Pancreas (tissue), 10 donors: ENCODE measurements around the gene CSE1L. TPM values are rescaled to one million over a fixed set of nuclear protein-coding genes. Genes with fewer than 3 reads are reported as not detected.
A peak's percentile ranks its signal among the peaks of the same experiment; 100 is the strongest.

Experiments
- ATAC-seq, 4 donors: fragments of 200-7000 bp; cut with Tn5 transposase; one replicate each; pipeline versions ENCODE4 v1.8.0 to v1.9.1; 2020; ENCODE audit warnings: mild to moderate bottlenecking in 4 of 4, moderate library complexity in 4 of 4
- DNase-seq, 6 donors: peaks; one replicate each; pipeline ENCODE4 v3.0.0-alpha.2; 2020
- FAIRE-seq: peaks from 2 replicates; lab custom pipeline; 2012; peaks lifted over from hg19 to GRCh38; lab: Jason Lieb, UNC
- H3K27ac ChIP-seq, 4 donors: fragments of 200-600 bp; sonication (generic); 1 replicate in 3 of 4; 2 replicates in 1 of 4; pipeline versions ENCODE4 v1.5.0 to v1.8.0; 2020
- H3K27me3 ChIP-seq, 4 donors: fragments of 200-600 bp; one replicate each; pipeline ENCODE4 v1.8.0; 2021
- H3K36me3 ChIP-seq, 3 donors: fragments of 200-600 bp; sonication (generic) in 1 of 3; one replicate each; pipeline versions ENCODE4 v1.5.0 to v1.8.0; 2020 to 2021
- H3K4me1 ChIP-seq, 3 donors: fragments of 200-600 bp; one replicate each; pipeline ENCODE4 v1.8.0; 2021
- H3K4me3 ChIP-seq, 4 donors: fragments of 200-600 bp; sonication (generic) in 2 of 4; one replicate each; pipeline versions ENCODE4 v1.5.0 to v1.8.0; 2020 to 2021
- H3K9me3 ChIP-seq, 4 donors: fragments of 200-600 bp; one replicate each; pipeline ENCODE4 v1.8.0; 2021
- CTCF ChIP-seq, 4 donors: fragments of 200-600 bp; sonication (generic) in 3 of 4; IDR thresholded peaks; one replicate each; pipeline versions ENCODE4 v1.5.0 to v1.8.0; 2021; ENCODE audit warnings: antibody characterized with exemption in 4 of 4
- WGBS, 2 donors: extraction: QIAGEN DNeasy Blood & Tissue Kit; methylation state at CpG; one replicate each; pipeline ENCODE4 v1.1.7; 2013; 5-methylcytosine and 5-hydroxymethylcytosine counted together
- intact Hi-C, 3 donors: fragments of 100-400 bp; cut with DNase I; formaldehyde crosslinking; loops; one replicate each; pipeline versions ENCODE4 v1.11.1 to v1.14.2; 2022
- polyA plus RNA-seq, 2 donors: library from polyadenylated mRNA; stranded (reverse); fragments of 200-250 nt; gene quantifications; one replicate each; pipeline ENCODE4 v1.2.3, GENCODE V29; 2013
- total RNA-seq, 6 donors: library from RNA; stranded (reverse); fragmentation: NEBNext Ultra II Directional in 4 of 6; extraction: Animal tissue kit (Norgen Biotek cat#: 25700) in 4 of 6; gene quantifications; one replicate each; pipeline versions ENCODE4 v1.2.1 to v1.2.4, GENCODE V29; 2021 to 2023
- donor health status: healthy with polysubstance abuse.
- donor health status: DM: no; HTN: no; CAD: no; lungs with moderate emphysema.
- donor health status: DM: no; HTN: no; CAD: no.
- donor health status: control.
- donor health status: control.
- donor health status: Bipolar disorder and iron deficiency.
- donor health status: DM: yes; HTN: yes; CAD: no.
- donor health status: DM: no; HTN: no; CAD: no.
- donor health status: DM: no; HTN: no; CAD: no.
- donor health status: DM: yes; HTN: yes; CAD: no.

CSE1L gene
- total and polyA plus RNA-seq, 8 donors, result 10.4 to 23.6 (median 17.7) TPM

GRCh38 chr20:49118307-49118706 is 72.2 kb downstream of the CSE1L start:
- intact Hi-C loops, result no loop called here
- ATAC-seq, result no peak
- TF ChIP-seq CTCF (IDR thresholded peaks at IDR 0.05), result no peak
- Histone ChIP-seq H3K4me3 (no peak overlapping the region), H3K9me3 (no peaks in the 10 kb centered on the region), H3K27ac (no peak overlapping the region), H3K27me3 (no peaks in the 10 kb centered on the region), H3K36me3 (peaks cover 16 to 75% (median 54%) of the 10 kb centered on the region in 3 donors), H3K4me1 (no peaks in the 10 kb centered on the region)
- WGBS, 2 donors, result 70 to 74% methylated on average over 3 of the region's 3 CpGs
- FAIRE-seq, result no peak
- no peak for DNase-seq

GRCh38 chr20:49119988-49120387 is 73.9 kb downstream of the CSE1L start:
- no peak for ATAC-seq
- no peak overlapping the region for H3K27ac ChIP-seq
- FAIRE-seq, result no peak

GRCh38 chr20:49122920-49123319 is 76.8 kb downstream of the CSE1L start:
- no peaks in the 10 kb centered on the region for H3K4me1 ChIP-seq
- no peak for DNase-seq
- ATAC-seq, result no peak
- no peak overlapping the region for H3K4me3 ChIP-seq
- peaks cover 9 to 41% (median 18%) of the 10 kb centered on the region in 3 donors for H3K36me3 ChIP-seq
- H3K9me3 ChIP-seq, result no peaks in the 10 kb centered on the region
- TF ChIP-seq CTCF (IDR thresholded peaks at IDR 0.05), result no peak
- no peak overlapping the region for H3K27ac ChIP-seq
- intact Hi-C loops, result no loop called here
- WGBS, 2 donors, result 89 to 94% methylated on average over 13 of the region's 13 CpGs
- H3K27me3 ChIP-seq, result no peaks in the 10 kb centered on the region
- FAIRE-seq, result no peak

More at GRCh38 chr20:49119988-49120387, 73.9 kb downstream of the CSE1L start:
- no peak overlapping the region for H3K4me3 ChIP-seq
- no peak for DNase-seq
- no peaks in the 10 kb centered on the region for H3K27me3 ChIP-seq
- intact Hi-C loops, result no loop called here
- no peak for TF ChIP-seq CTCF (IDR thresholded peaks at IDR 0.05)
- H3K4me1 ChIP-seq, result no peaks in the 10 kb centered on the region
- 83 to 86% methylated on average over 7 of the region's 7 CpGs for WGBS, 2 donors
- H3K9me3 ChIP-seq, result no peaks in the 10 kb centered on the region
- H3K36me3 ChIP-seq, result peaks cover 18 to 70% (median 43%) of the 10 kb centered on the region in 3 donors

- Histone ChIP-seq H3K36me3 (peaks cover 6 to 32% (median 8%) of the 10 kb centered on the region in 3 donors), H3K27ac (no peak overlapping the region), H3K9me3 (no peaks in the 10 kb centered on the region), H3K4me3 (no peak overlapping the region), H3K4me1 (no peaks in the 10 kb centered on the region), H3K27me3 (no peaks in the 10 kb centered on the region)
- 96% methylated on average over 10 of the region's 10 CpGs for WGBS, 2 donors
- ATAC-seq, result no peak
- TF ChIP-seq CTCF (IDR thresholded peaks at IDR 0.05), result no peak
- intact Hi-C loops, result no loop called here
- no peak for FAIRE-seq
- no peak for DNase-seq
Measured at GRCh38 chr20:49123982-49124381, 77.9 kb downstream of the CSE1L start.

- Histone ChIP-seq H3K9me3 (no peaks in the 10 kb centered on the region), H3K4me1 (peaks cover 5 to 12% (median 8%) of the 10 kb centered on the region in 3 donors), H3K4me3 (no peak overlapping the region), H3K27me3 (no peaks in the 10 kb centered on the region), H3K36me3 (peaks cover 0 to 18% (median 10%) of the 10 kb centered on the region in 3 donors), H3K27ac (no peak overlapping the region)
- peak; percentile 10 to 44 (median 32) for TF ChIP-seq CTCF (IDR thresholded peaks at IDR 0.05)
- ATAC-seq (peak; percentile 82 to 93 (median 90)), DNase-seq (peak in 2 of 6 donors; percentile 37 to 41), FAIRE-seq (peak; percentile 67)
- WGBS, 2 donors, result 16 to 18% methylated on average over 5 of the region's 5 CpGs
- intact Hi-C loops, result loop anchor here in 2 of 3 donors (5.0 kb wide), 1 partner anchor 84 kb away; the partner anchor contains the start of gene DDX27 (in 2 of the 2)
Measured at GRCh38 chr20:49132995-49133478, 86.9 kb downstream of the CSE1L start.
